MM.1S (cell line): ENCODE measurements around the gene ZBTB44.

Experiments used
- DNase-seq: peaks from one replicate; pipeline ENCODE4 v3.0.0-alpha.2; 2015
- H2AFZ ChIP-seq: fragments of 300-600 bp; sonication (generic); 2 replicates; pipeline ENCODE4 v1.6.0; 2016; ENCODE audit warnings: antibody characterized with exemption, low read length
- H3F3A ChIP-seq: fragments of 300-600 bp; sonication (generic); 2 replicates; pipeline ENCODE4 v1.6.1; 2016; ENCODE audit warnings: mild to moderate bottlenecking, antibody characterized with exemption, low read length, moderate library complexity, mixed read lengths; ENCODE audit not compliant: insufficient read depth
- H3K27ac ChIP-seq: fragments of 300-600 bp; sonication (generic); 2 replicates; pipeline ENCODE4 v1.5.1; 2016; ENCODE audit warnings: mild to moderate bottlenecking, low read length
- H3K27me3 ChIP-seq: fragments of 300-600 bp; sonication (generic); replicated peaks from 2 replicates; pipeline ENCODE4 v1.6.0; 2016; ENCODE audit warnings: low read length; ENCODE audit not compliant: insufficient read depth
- H3K36me3 ChIP-seq: fragments of 300-600 bp; sonication (generic); replicated peaks from 2 replicates; pipeline ENCODE4 v1.6.1; 2016; ENCODE audit warnings: mild to moderate bottlenecking, low read length, mixed read lengths; ENCODE audit not compliant: insufficient read depth
- H3K4me1 ChIP-seq: fragments of 300-600 bp; sonication (generic); 2 replicates; pipeline ENCODE4 v1.6.1; 2016; ENCODE audit warnings: low read length, mixed read lengths
- H3K4me2 ChIP-seq: fragments of 300-600 bp; sonication (generic); 2 replicates; pipeline ENCODE4 v1.6.0; 2016; ENCODE audit warnings: low read depth, low read length
- H3K4me3 ChIP-seq: fragments of 300-600 bp; sonication (generic); 2 replicates; pipeline ENCODE4 v1.5.1; 2016; ENCODE audit warnings: low read length, mixed read lengths
- H3K79me2 ChIP-seq: fragments of 300-600 bp; sonication (generic); 2 replicates; pipeline ENCODE4 v1.6.1; 2016; ENCODE audit warnings: mixed run types, low read length, mixed read lengths
- H3K9ac ChIP-seq: fragments of 300-600 bp; sonication (generic); 2 replicates; pipeline ENCODE4 v1.6.1; 2016; ENCODE audit warnings: low read length, mixed read lengths
- H3K9me2 ChIP-seq: fragments of 300-600 bp; sonication (generic); replicated peaks from 2 replicates; pipeline ENCODE4 v1.6.1; 2016; ENCODE audit warnings: mild to moderate bottlenecking, low read length, mixed read lengths; ENCODE audit not compliant: insufficient read depth
- H3K9me3 ChIP-seq: fragments of 300-600 bp; sonication (generic); replicated peaks from 2 replicates; pipeline ENCODE4 v1.6.1; 2016; ENCODE audit warnings: mild to moderate bottlenecking, low read length, mixed read lengths; ENCODE audit not compliant: insufficient read depth
- H4K20me1 ChIP-seq: fragments of 300-600 bp; sonication (generic); 2 replicates; pipeline ENCODE4 v1.6.1; 2016; ENCODE audit warnings: mild to moderate bottlenecking, low read length, moderate library complexity, mixed read lengths; ENCODE audit not compliant: insufficient read depth
- EZH2 ChIP-seq: fragments of 300-600 bp; sonication (generic); optimal IDR thresholded peaks from 2 replicates; pipeline ENCODE3; 2017; ENCODE audit warnings: low read depth, mild to moderate bottlenecking, antibody characterized with exemption, low read length, mixed read lengths
- EZH2phosphoT487 ChIP-seq: fragments of 300-600 bp; sonication (generic); IDR thresholded peaks from 2 replicates; pipeline ENCODE4 v1.6.1; 2018; ENCODE audit warnings: antibody characterized with exemption, low read length
- TF ChIP-seq, protein P1 (sequence below): fragments of 300-600 bp; sonication (generic); IDR thresholded peaks from 2 replicates; pipeline ENCODE4 v1.5.1; 2016; ENCODE audit warnings: antibody characterized with exemption, low read length, mixed read lengths

ZBTB44 gene

DNA sequence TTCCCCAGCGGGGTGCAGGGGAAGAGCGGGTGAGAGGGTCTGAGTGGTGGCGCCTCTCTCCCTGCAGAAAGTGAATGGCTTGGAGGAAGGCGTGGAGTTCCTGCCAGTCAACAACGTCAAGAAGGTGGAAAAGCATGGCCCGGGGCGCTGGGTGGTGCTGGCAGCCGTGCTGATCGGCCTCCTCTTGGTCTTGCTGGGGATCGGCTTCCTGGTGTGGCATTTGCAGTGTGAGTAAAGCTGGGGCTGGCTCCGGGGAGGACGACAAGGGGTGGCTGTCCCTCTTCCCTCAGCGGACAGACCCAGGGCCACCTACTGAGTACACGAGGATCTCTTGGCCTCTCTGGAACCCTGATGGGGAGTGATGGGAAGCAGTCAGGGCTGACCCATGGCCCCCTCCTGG, 126.7 kb downstream of the ZBTB44 start:
- Histone ChIP-seq H3K9me2 (no peaks in the 10 kb centered on the region), H4K20me1 (0 out of 2 replicates have a peak, but pooled peaks cover 3% of the 10 kb centered on the region), H3K4me3 (no peak overlapping the region), H2AFZ (no peak overlapping the region), H3K27me3 (no peaks in the 10 kb centered on the region), H3K4me2 (no peak overlapping the region), H3K9me3 (no peaks in the 10 kb centered on the region), H3K9ac (no peak overlapping the region), H3K4me1 (no peaks in the 10 kb centered on the region), H3K36me3 (no peaks in the 10 kb centered on the region), H3K27ac (no peak overlapping the region), H3F3A (no peaks in the 10 kb centered on the region), H3K79me2 (peaks cover 77% of the 10 kb centered on the region)
- TF ChIP-seq, protein P1, sequence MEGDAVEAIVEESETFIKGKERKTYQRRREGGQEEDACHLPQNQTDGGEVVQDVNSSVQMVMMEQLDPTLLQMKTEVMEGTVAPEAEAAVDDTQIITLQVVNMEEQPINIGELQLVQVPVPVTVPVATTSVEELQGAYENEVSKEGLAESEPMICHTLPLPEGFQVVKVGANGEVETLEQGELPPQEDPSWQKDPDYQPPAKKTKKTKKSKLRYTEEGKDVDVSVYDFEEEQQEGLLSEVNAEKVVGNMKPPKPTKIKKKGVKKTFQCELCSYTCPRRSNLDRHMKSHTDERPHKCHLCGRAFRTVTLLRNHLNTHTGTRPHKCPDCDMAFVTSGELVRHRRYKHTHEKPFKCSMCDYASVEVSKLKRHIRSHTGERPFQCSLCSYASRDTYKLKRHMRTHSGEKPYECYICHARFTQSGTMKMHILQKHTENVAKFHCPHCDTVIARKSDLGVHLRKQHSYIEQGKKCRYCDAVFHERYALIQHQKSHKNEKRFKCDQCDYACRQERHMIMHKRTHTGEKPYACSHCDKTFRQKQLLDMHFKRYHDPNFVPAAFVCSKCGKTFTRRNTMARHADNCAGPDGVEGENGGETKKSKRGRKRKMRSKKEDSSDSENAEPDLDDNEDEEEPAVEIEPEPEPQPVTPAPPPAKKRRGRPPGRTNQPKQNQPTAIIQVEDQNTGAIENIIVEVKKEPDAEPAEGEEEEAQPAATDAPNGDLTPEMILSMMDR = no peak
- TF ChIP-seq EZH2phosphoT487 = no peak
- TF ChIP-seq EZH2 = no peak
- no peak for DNase-seq

- no peak overlapping the region for H3K9ac ChIP-seq
- H3K36me3 ChIP-seq = no peaks in the 10 kb centered on the region
- H3K9me3 ChIP-seq = no peaks in the 10 kb centered on the region
- no peaks in the 10 kb centered on the region for H3K27me3 ChIP-seq
- no peak overlapping the region for H2AFZ ChIP-seq
- H3K4me2 ChIP-seq = no peak overlapping the region
- peaks cover 5% of the 10 kb centered on the region for H3F3A ChIP-seq
- no peak for DNase-seq
- peaks cover 87% of the 10 kb centered on the region for H3K79me2 ChIP-seq
- no peak overlapping the region for H3K4me3 ChIP-seq
- 0 out of 2 replicates have a peak, but pooled peaks cover 3% of the 10 kb centered on the region for H4K20me1 ChIP-seq
- H3K4me1 ChIP-seq = peaks cover 3% of the 10 kb centered on the region; the same call in 1 of the 2 replicates
- TF ChIP-seq, protein P1 = no peak
- no peak for TF ChIP-seq EZH2phosphoT487
- TF ChIP-seq EZH2 = no peak
- no peak overlapping the region for H3K27ac ChIP-seq
- H3K9me2 ChIP-seq = no peaks in the 10 kb centered on the region
Observed at GRCh38 chr11:130187096-130187495, 127.6 kb downstream of the ZBTB44 start.

- no peaks in the 10 kb centered on the region for H3K9me2 ChIP-seq
- no peak overlapping the region for H3K4me3 ChIP-seq
- no peaks in the 10 kb centered on the region for H3K9me3 ChIP-seq
- H3K27me3 ChIP-seq = no peaks in the 10 kb centered on the region
- H2AFZ ChIP-seq = no peak overlapping the region
- H3K27ac ChIP-seq = no peak overlapping the region
- H3F3A ChIP-seq = peaks cover 36% of the 10 kb centered on the region
- no peak for DNase-seq
- H3K36me3 ChIP-seq = no peaks in the 10 kb centered on the region
- peaks cover 94% of the 10 kb centered on the region for H3K79me2 ChIP-seq
- H4K20me1 ChIP-seq = 0 out of 2 replicates have a peak, but pooled peaks cover 3% of the 10 kb centered on the region
- H3K4me2 ChIP-seq = no peak overlapping the region
- H3K9ac ChIP-seq = no peak overlapping the region
- TF ChIP-seq EZH2 = no peak
- no peak for TF ChIP-seq EZH2phosphoT487
- TF ChIP-seq, protein P1 = no peak
- peaks cover 31% of the 10 kb centered on the region for H3K4me1 ChIP-seq
Observed at GRCh38 chr11:130183878-130184610, 130.7 kb downstream of the ZBTB44 start.
